ENCODE measurements around the gene NHERF2. TPM values are rescaled to one million over a fixed set of nuclear protein-coding genes. Genes with fewer than 3 reads are reported as not detected.

The NHERF2 gene
- total and polyA plus RNA-seq, 9 of the 15 experiments (the other 6 are each of a cell fraction or from before 2014, with no cell fraction given): 0.15 to 42.0 (median 12.5) TPM

DNA sequence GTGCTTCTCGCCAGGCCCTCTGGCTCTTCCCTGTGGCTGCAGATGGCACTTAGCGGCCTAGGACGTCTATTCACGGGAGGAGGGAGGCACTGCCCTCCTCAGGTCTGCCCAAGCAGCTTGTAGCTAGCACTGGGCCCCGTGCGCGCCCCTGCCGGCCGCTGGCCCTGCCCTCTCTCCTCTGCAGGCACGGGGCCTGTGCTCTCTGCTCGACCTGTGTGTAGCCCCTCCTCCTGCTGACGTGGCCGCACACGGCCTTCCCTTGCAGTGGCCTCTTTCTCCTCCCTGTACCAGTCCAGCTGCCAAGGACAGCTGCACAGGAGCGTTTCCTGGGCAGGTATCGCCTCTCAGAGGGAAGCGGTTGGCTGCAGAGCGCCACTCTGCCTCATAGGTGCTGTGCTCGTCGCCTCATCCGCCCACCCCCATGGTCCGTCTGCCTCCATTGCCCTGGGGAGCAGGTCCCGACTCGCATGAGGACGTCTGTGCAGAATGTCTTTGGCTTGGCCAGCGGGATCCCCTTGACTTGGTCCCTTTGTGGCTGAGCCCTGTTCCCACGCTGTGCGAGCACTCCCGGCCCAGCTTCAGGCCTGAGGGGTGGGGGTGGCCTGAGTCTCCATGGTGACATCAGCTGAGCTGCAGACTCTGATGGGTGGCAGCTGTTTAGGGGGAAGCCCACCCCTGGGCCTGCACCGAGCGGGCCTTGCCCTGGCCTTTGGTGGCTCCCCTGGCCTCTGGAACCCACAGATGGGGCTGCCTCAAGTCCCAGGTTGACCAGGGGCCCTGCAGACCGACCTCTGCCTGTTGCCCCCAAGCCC lies 55.7 kb downstream of the NHERF2 start:
- Histone ChIP-seq H3K9ac (ENCODE audit: insufficient read depth in 1 of 2, low read depth in 2 of 2, low read length in 2 of 2) (peak overlapping the region in 1 of 2 experiments; percentile 45; a peak in 1 of 4 replicates), H2AFZ (ENCODE audit: low read depth, low read length) (no peak overlapping the region), H3K4me3 (no peak overlapping the region), H3K9me1 (ENCODE audit: control insufficient read depth, insufficient read depth, low read length) (no peaks in the 10 kb centered on the region), H3K4me1 (replicated peaks in 1 of 2; ENCODE audit: control insufficient read depth in 2 of 2, insufficient read depth in 2 of 2, low read length in 2 of 2) (peaks cover 0 to 43% of the 10 kb centered on the region in 2 experiments; a peak in 2 of 5 replicates), H3K36me3 (ENCODE audit: control insufficient read depth, insufficient read depth, low read length) (peaks cover 53% of the 10 kb centered on the region; the same call in 1 of the 3 replicates), H3K4me2 (ENCODE audit: insufficient read depth, low read length) (no peak overlapping the region), H3K9me3 (replicated peaks; ENCODE audit: control insufficient read depth, insufficient read depth, low read depth, low read length) (no peaks in the 10 kb centered on the region), H3K27me3 (ENCODE audit: control insufficient read depth in 2 of 2, insufficient read depth in 2 of 2, low read length in 2 of 2) (no peaks in the 10 kb centered on the region), H4K20me1 (replicated peaks; ENCODE audit: control insufficient read depth, insufficient read depth, low read length) (no peaks in the 10 kb centered on the region), H3K27ac (ENCODE audit: extremely low read depth, low read depth, low read length) (no peak overlapping the region), H3K79me2 (ENCODE audit: control insufficient read depth, insufficient read depth, low read length) (no peaks in the 10 kb centered on the region)
- in situ Hi-C loops (cut with MboI) (loop anchor here (10.0 kb wide), 1 partner anchor 62 kb away; the partner anchor contains the start of gene RAB26), intact Hi-C loops (cut with micrococcal nuclease) (no loop called here)
- no peak; the same call in 2 of the 3 replicates for ATAC-seq
- BruUV-seq (replicated peaks): no TSS peak
- ChIA-PET POLR2A (interaction anchor here (0.5 to 2.5 kb wide), 3 partner anchors 9 to 771 kb away, joined by 3 to 10 read pairs (median 3); partner anchors contain the start of gene RPS2), CTCF (ENCODE audit: low intra/inter-chr PET ratio) (no interaction called here)
- no peak for FAIRE-seq
- DNase-seq (ENCODE audit: extremely low read depth in 1 of 4, low spot score in 3 of 4): no peak
- no peak for TF ChIP-seq PHF8 (IDR thresholded peaks at IDR 0.05; ENCODE audit: borderline replicate concordance, low read length)
- TF ChIP-seq JUN (IDR thresholded peaks at IDR 0.05; ENCODE audit: borderline replicate concordance, low read depth, low read length): no peak
- TF ChIP-seq JUN (CRISPR knock-in tag; IDR thresholded peaks at IDR 0.05; ENCODE audit: borderline replicate concordance): no peak
- no peak for TF ChIP-seq ZNF764 (CRISPR knock-in tag; IDR thresholded peaks at IDR 0.05; ENCODE audit: low read depth)
- no peak for TF ChIP-seq ARID1B (IDR thresholded peaks at IDR 0.05)
- no peak for TF ChIP-seq ZEB2 (IDR thresholded peaks at IDR 0.05)
- no peak for TF ChIP-seq MED1 (CRISPR knock-in tag; IDR thresholded peaks at IDR 0.05; ENCODE audit: borderline replicate concordance)
- TF ChIP-seq, protein P1, sequence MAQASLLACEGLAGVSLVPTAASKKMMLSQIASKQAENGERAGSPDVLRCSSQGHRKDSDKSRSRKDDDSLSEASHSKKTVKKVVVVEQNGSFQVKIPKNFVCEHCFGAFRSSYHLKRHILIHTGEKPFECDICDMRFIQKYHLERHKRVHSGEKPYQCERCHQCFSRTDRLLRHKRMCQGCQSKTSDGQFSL (CRISPR knock-in tag; IDR thresholded peaks at IDR 0.05): no peak
- TF ChIP-seq, protein P1 (tag; IDR thresholded peaks at IDR 0.05): no peak
- no peak for TF ChIP-seq ZBTB1 (CRISPR knock-in tag; IDR thresholded peaks at IDR 0.05; ENCODE audit: borderline replicate concordance, low read depth)
- TF ChIP-seq ZNF175 (CRISPR knock-in tag; IDR thresholded peaks at IDR 0.05; ENCODE audit: low read depth): no peak
- TF ChIP-seq FOXA3 (CRISPR knock-in tag; conservative IDR thresholded peaks at IDR 0.05 in 1 of 2, IDR thresholded peaks at IDR 0.05 in 1 of 2): no peak
- no peak for TF ChIP-seq ZFP36 (IDR thresholded peaks at IDR 0.05; ENCODE audit: low read depth, low read length, partially characterized antibody)
- 86% methylated on average over 15 of the region's 32 CpGs for WGBS (ENCODE audit: insufficient coverage, low coverage, missing lambda C conversion rate)

Data from K562 (cell line).